DND-41 (cell line): ENCODE data around the gene AFF1.
A peak's percentile ranks its signal among the peaks of the same experiment; 100 is the strongest.

Experiments used
- ATAC-seq: fragments of 200-7000 bp; cut with Tn5 transposase; 3 replicates; pipeline ENCODE4 v1.9.1; 2021; ENCODE audit warnings: low read depth; ENCODE audit not compliant: insufficient read depth
- DNase-seq: peaks from one replicate; pipeline ENCODE4 v3.0.0-alpha.2; 2020
- H2AFZ ChIP-seq: 2 replicates; pipeline ENCODE4 v1.6.0; 2012; ENCODE audit warnings: low read depth, low read length
- H3K27ac ChIP-seq: 2 replicates; pipeline ENCODE4 v1.5.1; 2012; ENCODE audit warnings: low read length, inconsistent platforms
- H3K27me3 ChIP-seq: fragments of 200-600 bp; sonication (generic); 2 replicates; pipeline ENCODE4 v1.6.0; 2012; ENCODE audit warnings: low read length, mild to moderate bottlenecking, inconsistent platforms; ENCODE audit not compliant: insufficient read depth, poor library complexity
- H3K36me3 ChIP-seq: 2 replicates; pipeline ENCODE4 v1.5.1; 2012; ENCODE audit warnings: low read length, inconsistent platforms; ENCODE audit not compliant: insufficient read depth
- H3K4me1 ChIP-seq: 2 replicates; pipeline ENCODE4 v1.5.1; 2012; ENCODE audit warnings: mild to moderate bottlenecking, low read length; ENCODE audit not compliant: insufficient read depth
- H3K4me2 ChIP-seq: 2 replicates; pipeline ENCODE4 v1.6.0; 2012; ENCODE audit warnings: mild to moderate bottlenecking, moderate library complexity, low read length, inconsistent platforms; ENCODE audit not compliant: insufficient read depth
- H3K4me3 ChIP-seq, 2 experiments: fragments of 200-600 bp in 1 of 2; shearing (Covaris generic) in 1 of 2; 2 replicates each; pipeline ENCODE4 v1.5.1; 2012 to 2016; ENCODE audit warnings: inconsistent platforms in 2 of 2, low read length in 2 of 2, mild to moderate bottlenecking in 2 of 2, low read depth in 1 of 2, moderate library complexity in 1 of 2
- H3K79me2 ChIP-seq: 2 replicates; pipeline ENCODE4 v1.6.0; 2012; ENCODE audit warnings: low read length, inconsistent platforms; ENCODE audit not compliant: insufficient read depth
- H3K9ac ChIP-seq: 2 replicates; pipeline ENCODE4 v1.6.0; 2012; ENCODE audit warnings: low read depth, mild to moderate bottlenecking, inconsistent platforms, low read length, moderate library complexity
- H3K9me3 ChIP-seq: 2 replicates; pipeline ENCODE4 v1.5.1; 2012; ENCODE audit warnings: low read length, moderate library complexity, mild to moderate bottlenecking, inconsistent platforms; ENCODE audit not compliant: insufficient read depth, severe bottlenecking
- H4K20me1 ChIP-seq: 2 replicates; pipeline ENCODE4 v1.6.0; 2012; ENCODE audit warnings: low read length; ENCODE audit not compliant: insufficient read depth
- EZH2 ChIP-seq: IDR thresholded peaks from 3 replicates; pipeline ENCODE4 v1.6.1; 2012; ENCODE audit warnings: borderline replicate concordance, low read depth, mild to moderate bottlenecking, moderate library complexity, low read length, inconsistent platforms; ENCODE audit not compliant: severe bottlenecking
- TF ChIP-seq, protein P1 (sequence below): IDR thresholded peaks from 2 replicates; pipeline ENCODE4 v1.5.1; 2012; ENCODE audit warnings: borderline replicate concordance, low read length, moderate library complexity, mild to moderate bottlenecking; ENCODE audit not compliant: poor library complexity, severe bottlenecking; ENCODE audit errors: extremely low read depth

AFF1 gene

DNA sequence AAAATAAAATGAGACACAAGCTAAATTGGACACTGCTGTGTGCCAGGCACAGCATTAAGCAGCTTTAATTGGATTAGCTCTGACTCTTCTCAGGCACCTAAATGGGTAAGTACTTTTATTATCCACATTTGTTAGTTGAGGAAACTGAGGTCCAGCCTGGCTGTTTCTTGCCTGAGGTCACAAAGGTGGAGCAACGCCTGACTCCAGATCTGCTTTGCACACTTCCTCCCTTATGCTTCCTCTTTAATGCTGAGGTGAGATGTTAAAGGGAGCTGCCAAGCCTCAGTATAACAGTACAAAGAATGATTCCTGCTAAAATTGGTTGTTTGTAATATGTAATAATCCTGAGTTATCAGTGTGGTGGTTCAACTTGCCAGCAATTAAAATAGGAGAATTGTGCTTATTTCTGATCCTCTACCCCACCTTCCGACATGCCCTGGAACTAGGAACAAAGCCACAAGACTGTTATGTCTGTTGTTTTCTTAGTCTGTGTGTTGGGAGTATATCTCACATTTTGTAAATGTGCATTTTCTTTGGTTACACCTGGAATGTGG, 74.4 kb downstream of the AFF1 start:
- peak; percentile 18 for DNase-seq
- Histone ChIP-seq H3K27me3 (no peaks in the 10 kb centered on the region), H2AFZ (no peak overlapping the region), H3K9ac (peak overlapping the region; percentile 73), H3K27ac (peak overlapping the region; percentile 42), H4K20me1 (peaks cover 31% of the 10 kb centered on the region; the same call in 1 of the 2 replicates), H3K9me3 (no peaks in the 10 kb centered on the region), H3K79me2 (peaks cover 91% of the 10 kb centered on the region), H3K4me1 (peaks cover 82% of the 10 kb centered on the region), H3K4me3 (peak overlapping the region; percentile 68 to 74; a peak in 3 of 4 replicates), H3K4me2 (peak overlapping the region; percentile 73), H3K36me3 (no peaks in the 10 kb centered on the region; the same call in 1 of the 2 replicates)
- TF ChIP-seq, protein P1, sequence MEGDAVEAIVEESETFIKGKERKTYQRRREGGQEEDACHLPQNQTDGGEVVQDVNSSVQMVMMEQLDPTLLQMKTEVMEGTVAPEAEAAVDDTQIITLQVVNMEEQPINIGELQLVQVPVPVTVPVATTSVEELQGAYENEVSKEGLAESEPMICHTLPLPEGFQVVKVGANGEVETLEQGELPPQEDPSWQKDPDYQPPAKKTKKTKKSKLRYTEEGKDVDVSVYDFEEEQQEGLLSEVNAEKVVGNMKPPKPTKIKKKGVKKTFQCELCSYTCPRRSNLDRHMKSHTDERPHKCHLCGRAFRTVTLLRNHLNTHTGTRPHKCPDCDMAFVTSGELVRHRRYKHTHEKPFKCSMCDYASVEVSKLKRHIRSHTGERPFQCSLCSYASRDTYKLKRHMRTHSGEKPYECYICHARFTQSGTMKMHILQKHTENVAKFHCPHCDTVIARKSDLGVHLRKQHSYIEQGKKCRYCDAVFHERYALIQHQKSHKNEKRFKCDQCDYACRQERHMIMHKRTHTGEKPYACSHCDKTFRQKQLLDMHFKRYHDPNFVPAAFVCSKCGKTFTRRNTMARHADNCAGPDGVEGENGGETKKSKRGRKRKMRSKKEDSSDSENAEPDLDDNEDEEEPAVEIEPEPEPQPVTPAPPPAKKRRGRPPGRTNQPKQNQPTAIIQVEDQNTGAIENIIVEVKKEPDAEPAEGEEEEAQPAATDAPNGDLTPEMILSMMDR: no peak
- no peak for ATAC-seq

DNA sequence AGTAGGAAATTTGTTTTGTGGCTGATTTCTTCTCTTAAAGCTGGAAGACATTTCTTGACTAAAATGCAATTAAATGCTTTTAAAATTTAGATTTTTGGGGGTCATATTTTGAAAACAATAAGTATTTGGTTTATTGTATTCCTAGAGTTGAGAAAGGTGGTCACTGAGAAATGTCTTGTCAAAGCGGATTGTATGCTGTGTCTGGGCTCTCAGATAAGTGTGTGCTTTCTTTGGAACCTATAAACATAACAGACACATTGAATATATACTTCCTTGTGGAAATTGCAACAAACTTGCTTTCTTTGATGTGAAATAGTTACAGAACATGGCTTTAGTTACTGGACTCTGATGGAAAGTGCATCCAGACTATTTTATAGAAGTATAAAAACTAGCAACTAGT, 75.4 kb downstream of the AFF1 start:
- Histone ChIP-seq H3K27ac (no peak overlapping the region), H3K79me2 (peaks cover 92% of the 10 kb centered on the region), H3K27me3 (no peaks in the 10 kb centered on the region), H2AFZ (no peak overlapping the region), H3K4me2 (peak overlapping the region; percentile 73), H3K36me3 (no peaks in the 10 kb centered on the region; the same call in 1 of the 2 replicates), H4K20me1 (peaks cover 31% of the 10 kb centered on the region; the same call in 1 of the 2 replicates), H3K9me3 (no peaks in the 10 kb centered on the region), H3K4me1 (peaks cover 82% of the 10 kb centered on the region), H3K4me3 (no peak overlapping the region), H3K9ac (no peak overlapping the region; the same call in 1 of the 2 replicates)
- no peak for ATAC-seq
- DNase-seq: no peak
- TF ChIP-seq, protein P1: no peak
- no peak for TF ChIP-seq EZH2

DNA sequence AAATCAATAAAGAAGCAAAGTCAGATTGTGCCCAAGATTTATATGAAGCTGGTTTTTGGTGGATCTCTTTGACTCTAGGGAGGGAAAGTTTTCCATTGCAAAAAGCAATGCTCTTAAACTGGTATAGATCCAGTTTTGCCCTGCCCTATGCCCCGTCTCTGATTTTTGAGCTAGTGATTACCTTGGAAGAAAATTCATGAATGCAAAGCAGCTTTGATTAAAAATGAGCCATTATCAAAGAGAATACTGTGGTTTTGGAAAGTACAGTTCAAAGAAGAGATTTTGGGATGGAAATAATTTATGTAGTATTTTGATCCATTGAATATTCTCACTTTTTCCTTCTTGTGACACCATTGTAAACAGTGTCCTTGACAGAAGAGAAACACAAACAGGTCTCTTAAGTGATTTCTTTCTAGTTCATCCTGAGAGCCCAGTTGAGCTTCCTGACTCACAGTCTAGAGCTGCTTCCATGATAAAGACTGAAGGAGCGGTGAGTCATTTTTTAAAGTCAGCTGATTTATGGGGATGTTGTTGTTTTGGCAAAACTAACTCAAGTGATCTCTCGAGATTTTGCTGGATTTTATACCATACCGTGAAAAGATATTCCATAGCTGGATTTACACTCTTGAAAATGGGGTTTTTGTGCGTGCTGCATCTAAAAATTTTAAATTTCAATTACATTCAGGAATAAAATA, 76.7 kb downstream of the AFF1 start:
- H4K20me1 ChIP-seq: peaks cover 37% of the 10 kb centered on the region; the same call in 1 of the 2 replicates
- TF ChIP-seq, protein P1: no peak
- TF ChIP-seq EZH2: no peak

More for the DNA sequence above, 76.7 kb downstream of the AFF1 start:
- H3K9me3 ChIP-seq: no peaks in the 10 kb centered on the region
- H3K27ac ChIP-seq: peak overlapping the region; percentile 39
- peak overlapping the region; percentile 38; the same call in 1 of the 2 replicates for H3K4me2 ChIP-seq
- H3K4me3 ChIP-seq: no peak overlapping the region
- no peaks in the 10 kb centered on the region; the same call in 1 of the 2 replicates for H3K36me3 ChIP-seq
- no peaks in the 10 kb centered on the region for H3K27me3 ChIP-seq
- DNase-seq (no peak), ATAC-seq (no peak)
- H2AFZ ChIP-seq: no peak overlapping the region
- H3K9ac ChIP-seq: 0 out of 2 replicates have a peak overlapping the region, but pooled peaks have one; percentile 5
- peaks cover 80% of the 10 kb centered on the region for H3K4me1 ChIP-seq
- H3K79me2 ChIP-seq: peaks cover 94% of the 10 kb centered on the region
